GM12878 (cell line): ENCODE data around the gene ANKS4B.

Experiments used
- EP300 ChIP-seq, 2 experiments: fragments of 150-350 bp in 1 of 2; IDR thresholded peaks; 2 replicates each; pipeline ENCODE4 v1.6.1; 2011 to 2012; ENCODE audit warnings: low read depth in 2 of 2, low read length in 2 of 2, borderline replicate concordance in 1 of 2, improper control_type of control experiment in 1 of 2, inconsistent platforms in 1 of 2; ENCODE audit not compliant: control insufficient read depth in 1 of 2
- EZH2 ChIP-seq: IDR thresholded peaks from 2 replicates; pipeline ENCODE4 v1.6.1; 2012; ENCODE audit warnings: low read depth, mild to moderate bottlenecking, control low read depth, inconsistent platforms, low read length, borderline replicate concordance; ENCODE audit not compliant: control insufficient read depth
- HDGF ChIP-seq: fragments of 450-650 bp; IDR thresholded peaks from 2 replicates; pipeline ENCODE4 v1.6.1; 2016; ENCODE audit warnings: antibody characterized with exemption
- POLR2A ChIP-seq: IDR thresholded peaks from 2 replicates; pipeline ENCODE4 v1.6.1; 2011; ENCODE audit warnings: low read depth, mild to moderate bottlenecking, low read length
- SRF ChIP-seq, 2 experiments: IDR thresholded peaks; 2 replicates each; pipeline ENCODE4 v1.6.1; 2011; ENCODE audit warnings: low read depth in 2 of 2, low read length in 2 of 2, mild to moderate bottlenecking in 1 of 2, moderate library complexity in 1 of 2
- TF ChIP-seq, protein P1 (sequence below), 3 experiments: IDR thresholded peaks in 2 of 3; conservative IDR thresholded peaks in 1 of 3; 2 replicates each; pipeline ENCODE4 v1.5.1; 2011; ENCODE audit warnings: low read depth in 3 of 3, low read length in 3 of 3, mild to moderate bottlenecking in 3 of 3, control low read depth in 2 of 3, moderate library complexity in 2 of 3, inconsistent platforms in 1 of 3, mixed read lengths in 1 of 3; ENCODE audit not compliant: control insufficient read depth in 2 of 3, insufficient read depth in 1 of 3; ENCODE audit errors: extremely low read depth in 1 of 3

GRCh38 chr16:21285314-21285713 lies 51.8 kb downstream of the ANKS4B start:
- TF ChIP-seq EP300 (IDR thresholded peaks at IDR 0.05; ENCODE audit: borderline replicate concordance in 1 of 2, control insufficient read depth in 1 of 2, low read depth in 2 of 2, low read length in 2 of 2) (no peak), HDGF (no peak), POLR2A (no peak), EZH2 (no peak), SRF (IDR thresholded peaks at IDR 0.05; ENCODE audit: low read depth in 2 of 2, low read length in 2 of 2) (no peak)
- TF ChIP-seq, protein P1, sequence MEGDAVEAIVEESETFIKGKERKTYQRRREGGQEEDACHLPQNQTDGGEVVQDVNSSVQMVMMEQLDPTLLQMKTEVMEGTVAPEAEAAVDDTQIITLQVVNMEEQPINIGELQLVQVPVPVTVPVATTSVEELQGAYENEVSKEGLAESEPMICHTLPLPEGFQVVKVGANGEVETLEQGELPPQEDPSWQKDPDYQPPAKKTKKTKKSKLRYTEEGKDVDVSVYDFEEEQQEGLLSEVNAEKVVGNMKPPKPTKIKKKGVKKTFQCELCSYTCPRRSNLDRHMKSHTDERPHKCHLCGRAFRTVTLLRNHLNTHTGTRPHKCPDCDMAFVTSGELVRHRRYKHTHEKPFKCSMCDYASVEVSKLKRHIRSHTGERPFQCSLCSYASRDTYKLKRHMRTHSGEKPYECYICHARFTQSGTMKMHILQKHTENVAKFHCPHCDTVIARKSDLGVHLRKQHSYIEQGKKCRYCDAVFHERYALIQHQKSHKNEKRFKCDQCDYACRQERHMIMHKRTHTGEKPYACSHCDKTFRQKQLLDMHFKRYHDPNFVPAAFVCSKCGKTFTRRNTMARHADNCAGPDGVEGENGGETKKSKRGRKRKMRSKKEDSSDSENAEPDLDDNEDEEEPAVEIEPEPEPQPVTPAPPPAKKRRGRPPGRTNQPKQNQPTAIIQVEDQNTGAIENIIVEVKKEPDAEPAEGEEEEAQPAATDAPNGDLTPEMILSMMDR (IDR thresholded peaks at IDR 0.05 in 2 of 3, conservative IDR thresholded peaks at IDR 0.05 in 1 of 3; ENCODE audit: control insufficient read depth in 2 of 3, extremely low read depth in 1 of 3, insufficient read depth in 1 of 3, low read depth in 3 of 3, low read length in 3 of 3): no peak
